PC-3 (cell line): ENCODE data around the gene MINDY3. TPM values are rescaled to one million over a fixed set of nuclear protein-coding genes. Genes with fewer than 3 reads are reported as not detected.

Source experiments
- ATAC-seq: fragments of 200-7000 bp; cut with Tn5 transposase; 2 replicates; pipeline ENCODE4 v1.9.1; 2020; ENCODE audit warnings: mild to moderate bottlenecking, moderate library complexity
- BruUV-seq: library from RNA; stranded (reverse); fragments of 400-500 nt; replicated peaks from 2 replicates; lab custom pipeline; 2021; lab: Mats Ljungman, UMichigan
- CTCF ChIA-PET: fragments of 300-600 bp; sonication (Branson Sonifier 250); formaldehyde crosslinking; loops from one replicate; lab custom pipeline; 2022; ENCODE audit warnings: antibody characterized with exemption; lab: Charles Lee
- POLR2A ChIA-PET: fragments of 300-600 bp; sonication (Branson Sonifier 250); formaldehyde crosslinking; loops from one replicate; lab custom pipeline; 2022; ENCODE audit warnings: antibody characterized with exemption; ENCODE audit not compliant: unreplicated experiment; lab: Charles Lee
- DNase-seq: peaks from one replicate; pipeline ENCODE4 v3.0.0-alpha.2; 2015
- H2AFZ ChIP-seq: fragments of 300-600 bp; sonication (generic); 2 replicates; pipeline ENCODE4 v1.6.0; 2016; ENCODE audit warnings: antibody characterized with exemption, low read length
- H3F3A ChIP-seq: fragments of 300-600 bp; sonication (generic); one replicate; pipeline ENCODE4 v1.6.0; 2017; ENCODE audit warnings: antibody characterized with exemption, low read length, control low read depth, mild to moderate bottlenecking; ENCODE audit not compliant: unreplicated experiment
- H3K27ac ChIP-seq: fragments of 300-600 bp; sonication (generic); 2 replicates; pipeline ENCODE4 v1.5.1; 2016; ENCODE audit warnings: mild to moderate bottlenecking, low read length
- H3K27me3 ChIP-seq: fragments of 300-600 bp; sonication (generic); 2 replicates; pipeline ENCODE4 v1.6.1; 2016; ENCODE audit warnings: low read length, mixed read lengths
- H3K36me3 ChIP-seq: fragments of 300-600 bp; sonication (generic); 2 replicates; pipeline ENCODE4 v1.6.1; 2016; ENCODE audit warnings: low read depth, mixed run types, low read length, mixed read lengths
- H3K4me1 ChIP-seq: fragments of 300-600 bp; sonication (generic); 2 replicates; pipeline ENCODE4 v1.5.1; 2016; ENCODE audit warnings: low read length; ENCODE audit not compliant: insufficient read depth
- H3K4me2 ChIP-seq: fragments of 300-600 bp; sonication (generic); 2 replicates; pipeline ENCODE4 v1.6.0; 2016; ENCODE audit warnings: low read length
- H3K4me3 ChIP-seq: fragments of 300-600 bp; sonication (generic); 2 replicates; pipeline ENCODE4 v1.5.1; 2016; ENCODE audit warnings: mild to moderate bottlenecking, low read length, mixed read lengths
- H3K79me2 ChIP-seq: fragments of 300-600 bp; sonication (generic); 2 replicates; pipeline ENCODE4 v1.6.1; 2017; ENCODE audit warnings: low read length, mixed read lengths
- H3K9ac ChIP-seq: fragments of 300-600 bp; sonication (generic); 2 replicates; pipeline ENCODE4 v1.6.0; 2016; ENCODE audit warnings: mild to moderate bottlenecking, low read length
- H3K9me2 ChIP-seq: fragments of 300-600 bp; sonication (generic); replicated peaks from 2 replicates; pipeline ENCODE4 v1.6.1; 2016; ENCODE audit warnings: mixed run types, low read length, mixed read lengths
- H3K9me3 ChIP-seq: fragments of 300-600 bp; sonication (generic); 2 replicates; pipeline ENCODE4 v1.6.1; 2016; ENCODE audit warnings: low read length, mixed read lengths
- H4K20me1 ChIP-seq: fragments of 300-600 bp; sonication (generic); 2 replicates; pipeline ENCODE4 v1.6.1; 2016; ENCODE audit warnings: low read length, mixed read lengths
- EZH2 ChIP-seq: fragments of 300-600 bp; sonication (generic); IDR thresholded peaks from one replicate; pipeline ENCODE4 v1.6.1; 2017; ENCODE audit warnings: antibody characterized with exemption, mild to moderate bottlenecking, low read length; ENCODE audit not compliant: unreplicated experiment
- EZH2phosphoT487 ChIP-seq: fragments of 300-600 bp; sonication (generic); IDR thresholded peaks from 2 replicates; pipeline ENCODE4 v1.6.1; 2018; ENCODE audit warnings: mild to moderate bottlenecking, antibody characterized with exemption, low read length, borderline replicate concordance
- intact Hi-C: fragments of 100-400 bp; cut with micrococcal nuclease; formaldehyde crosslinking; loops from 2 replicates; pipeline ENCODE4 v1.9.0; 2023
- total RNA-seq: library from RNA; depleted of rRNA; stranded (reverse); fragments of >200 nt; gene quantifications from 2 replicates; pipeline ENCODE4 v1.2.3, GENCODE V29; 2014
- TF ChIP-seq, protein P1 (sequence below): fragments of 300-600 bp; sonication (generic); conservative IDR thresholded peaks from 2 replicates; pipeline ENCODE4 v1.5.1; 2017; ENCODE audit warnings: antibody characterized with exemption, low read depth, mild to moderate bottlenecking, low read length

Gene MINDY3
- total RNA-seq, 1 experiment from 2014 or later = 9.5 TPM

DNA sequence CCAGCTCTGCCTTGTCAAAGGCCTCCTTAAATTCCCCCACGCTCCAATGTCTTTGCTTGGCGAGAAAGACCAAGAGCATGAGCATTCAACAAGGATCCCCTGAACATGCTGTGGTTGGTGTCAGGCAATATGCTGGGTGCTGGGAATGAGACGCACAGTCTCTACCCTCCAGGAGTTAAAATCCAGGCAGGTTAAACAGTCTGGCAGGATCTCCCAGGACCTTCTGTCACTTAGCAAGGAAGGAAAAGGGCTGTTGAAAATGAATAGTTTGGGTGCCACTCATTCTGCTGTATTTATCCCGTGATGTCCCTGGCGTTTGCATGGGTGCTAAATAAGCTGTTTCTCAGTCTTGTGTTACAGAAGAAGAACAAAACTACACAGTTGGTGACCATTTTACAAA is 118.7 kb downstream of the MINDY3 start:
- Histone ChIP-seq H3K9me3 (no peaks in the 10 kb centered on the region), H3K27me3 (no peaks in the 10 kb centered on the region), H3K36me3 (no peaks in the 10 kb centered on the region), H3K4me1 (peaks cover 6% of the 10 kb centered on the region; the same call in 1 of the 2 replicates), H3K27ac (no peak overlapping the region), H2AFZ (no peak overlapping the region), H3F3A (no peaks in the 10 kb centered on the region), H3K9me2 (no peaks in the 10 kb centered on the region), H4K20me1 (no peaks in the 10 kb centered on the region), H3K4me2 (no peak overlapping the region), H3K79me2 (no peaks in the 10 kb centered on the region), H3K4me3 (no peak overlapping the region), H3K9ac (no peak overlapping the region)
- ChIA-PET POLR2A (no interaction called here), CTCF (no interaction called here)
- ATAC-seq (no peak), DNase-seq (no peak)
- TF ChIP-seq EZH2 (no peak), EZH2phosphoT487 (no peak)
- TF ChIP-seq, protein P1, sequence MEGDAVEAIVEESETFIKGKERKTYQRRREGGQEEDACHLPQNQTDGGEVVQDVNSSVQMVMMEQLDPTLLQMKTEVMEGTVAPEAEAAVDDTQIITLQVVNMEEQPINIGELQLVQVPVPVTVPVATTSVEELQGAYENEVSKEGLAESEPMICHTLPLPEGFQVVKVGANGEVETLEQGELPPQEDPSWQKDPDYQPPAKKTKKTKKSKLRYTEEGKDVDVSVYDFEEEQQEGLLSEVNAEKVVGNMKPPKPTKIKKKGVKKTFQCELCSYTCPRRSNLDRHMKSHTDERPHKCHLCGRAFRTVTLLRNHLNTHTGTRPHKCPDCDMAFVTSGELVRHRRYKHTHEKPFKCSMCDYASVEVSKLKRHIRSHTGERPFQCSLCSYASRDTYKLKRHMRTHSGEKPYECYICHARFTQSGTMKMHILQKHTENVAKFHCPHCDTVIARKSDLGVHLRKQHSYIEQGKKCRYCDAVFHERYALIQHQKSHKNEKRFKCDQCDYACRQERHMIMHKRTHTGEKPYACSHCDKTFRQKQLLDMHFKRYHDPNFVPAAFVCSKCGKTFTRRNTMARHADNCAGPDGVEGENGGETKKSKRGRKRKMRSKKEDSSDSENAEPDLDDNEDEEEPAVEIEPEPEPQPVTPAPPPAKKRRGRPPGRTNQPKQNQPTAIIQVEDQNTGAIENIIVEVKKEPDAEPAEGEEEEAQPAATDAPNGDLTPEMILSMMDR = no peak
- BruUV-seq = no TSS peak
- intact Hi-C loops = no loop called here

DNA sequence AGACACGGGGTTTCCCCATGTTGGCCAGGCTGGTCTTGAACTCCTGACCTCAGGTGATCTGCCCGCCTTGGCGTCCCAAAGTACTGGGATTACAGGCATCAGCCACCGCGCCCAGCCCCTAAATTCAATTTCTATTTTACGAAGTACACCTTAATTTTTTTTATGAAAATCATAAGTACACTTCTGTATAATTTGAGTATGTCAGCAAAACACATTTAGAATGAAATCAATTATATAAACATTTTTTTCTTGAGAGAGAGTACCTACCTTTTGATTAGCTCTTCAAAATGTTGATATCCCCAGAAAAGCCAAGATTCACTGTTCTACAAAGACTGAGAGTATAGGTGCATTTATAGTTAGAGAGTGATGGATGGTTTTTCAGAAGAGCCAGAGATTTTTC is 120.0 kb downstream of the MINDY3 start:
- Histone ChIP-seq H4K20me1 (no peaks in the 10 kb centered on the region), H3K4me3 (no peak overlapping the region), H3K9me2 (no peaks in the 10 kb centered on the region), H3K79me2 (no peaks in the 10 kb centered on the region), H3K9ac (no peak overlapping the region), H2AFZ (no peak overlapping the region), H3K27me3 (no peaks in the 10 kb centered on the region), H3K4me1 (peaks cover 6% of the 10 kb centered on the region; the same call in 1 of the 2 replicates), H3K27ac (no peak overlapping the region), H3K36me3 (no peaks in the 10 kb centered on the region), H3K9me3 (no peaks in the 10 kb centered on the region), H3K4me2 (no peak overlapping the region), H3F3A (no peaks in the 10 kb centered on the region)
- ATAC-seq = no peak
- no peak for DNase-seq
- intact Hi-C loops = no loop called here
- BruUV-seq = no TSS peak
- ChIA-PET POLR2A (no interaction called here), CTCF (no interaction called here)
- TF ChIP-seq, protein P1 = no peak
- TF ChIP-seq EZH2phosphoT487 (no peak), EZH2 (no peak)

DNA sequence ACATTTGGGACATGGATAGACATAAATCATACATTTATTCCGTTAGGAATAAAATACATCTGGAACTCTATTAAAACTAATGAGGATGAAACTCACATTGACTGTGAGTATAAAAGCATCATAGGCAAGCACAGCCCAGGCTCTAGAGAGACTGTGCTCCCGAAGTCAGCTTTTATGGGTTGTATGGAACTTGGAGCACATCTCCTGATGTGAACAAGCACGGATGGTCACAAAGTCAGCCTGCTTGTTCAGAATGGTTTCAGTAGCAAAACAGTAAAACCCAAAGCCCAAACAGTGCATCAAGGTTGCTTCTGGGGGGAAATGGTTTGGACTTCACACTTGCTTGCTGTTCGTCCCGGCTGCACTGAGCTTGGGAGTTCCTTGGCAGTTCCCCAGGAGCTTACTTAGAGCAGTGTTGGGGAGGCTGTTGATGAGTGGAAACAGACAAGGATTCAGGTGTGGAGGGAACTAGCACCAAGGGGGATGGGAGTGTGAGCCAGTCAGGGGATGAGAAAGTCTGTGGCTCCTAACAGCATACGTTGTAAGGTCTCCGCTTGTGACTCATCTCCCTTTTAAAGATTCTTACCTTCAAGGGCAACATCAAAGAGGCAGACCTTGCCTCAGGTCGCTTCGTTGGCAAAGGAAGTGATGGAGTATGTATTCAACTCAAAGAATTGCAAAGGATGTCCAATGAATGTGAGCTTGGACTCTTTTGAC is 120.9 kb downstream of the MINDY3 start:
- Histone ChIP-seq H3K4me2 (no peak overlapping the region), H3K79me2 (no peaks in the 10 kb centered on the region), H3K9ac (no peak overlapping the region), H3K36me3 (no peaks in the 10 kb centered on the region), H3K27ac (no peak overlapping the region), H3K9me3 (no peaks in the 10 kb centered on the region), H3F3A (no peaks in the 10 kb centered on the region), H3K4me3 (no peak overlapping the region), H4K20me1 (no peaks in the 10 kb centered on the region), H2AFZ (no peak overlapping the region), H3K27me3 (no peaks in the 10 kb centered on the region), H3K4me1 (peaks cover 6% of the 10 kb centered on the region; the same call in 1 of the 2 replicates), H3K9me2 (no peaks in the 10 kb centered on the region)
- no peak for ATAC-seq
- CTCF ChIA-PET = no interaction called here
- POLR2A ChIA-PET = no interaction called here
- TF ChIP-seq EZH2 = no peak
- TF ChIP-seq EZH2phosphoT487 = no peak
- TF ChIP-seq, protein P1 = no peak
- intact Hi-C loops = no loop called here
- peak; percentile 6 for DNase-seq
- BruUV-seq = no TSS peak
